B cell (primary cell): Measurements from ENCODE around the gene CFAP52. TPM values are rescaled to one million over a fixed set of nuclear protein-coding genes. Genes with fewer than 3 reads are reported as not detected.

ENCODE experiments used
- ATAC-seq: fragments of 200-7000 bp; cut with Tn5 transposase; one replicate; pipeline ENCODE4 v1.10.0; 2021; ENCODE audit warnings: low read depth, mild to moderate bottlenecking, moderate number of reproducible peaks, moderate library complexity
- CTCF ChIA-PET: fragments of 350-600 bp; sonication (Branson Sonifier 250); formaldehyde crosslinking; loops from one replicate; lab custom pipeline; 2021; ENCODE audit warnings: antibody characterized with exemption, inconsistent platforms; lab: Charles Lee
- POLR2A ChIA-PET: fragments of 350-600 bp; sonication (Branson Sonifier 250); formaldehyde crosslinking; loops from one replicate; lab custom pipeline; 2021; ENCODE audit warnings: antibody characterized with exemption; lab: Charles Lee
- DNase-seq: peaks from one replicate; pipeline ENCODE4 v3.0.0; 2013
- H2AFZ ChIP-seq: 2 replicates; pipeline ENCODE4 v1.6.1; 2012; ENCODE audit warnings: mild to moderate bottlenecking, low read depth, low read length; ENCODE audit not compliant: insufficient read depth, poor library complexity, severe bottlenecking
- H3K27ac ChIP-seq, 2 donors: 1 replicate in 1 of 2; 2 replicates in 1 of 2; pipeline ENCODE4 v1.5.1; 2012 to 2013; ENCODE audit warnings: low read length in 2 of 2, mild to moderate bottlenecking in 2 of 2, moderate library complexity in 1 of 2
- H3K27me3 ChIP-seq, 4 experiments: fragments of 200-600 bp in 1 of 4; sonication (generic) in 1 of 4; replicated peaks in 1 of 4; 1 replicate in 2 of 4; 2 replicates in 2 of 4; pipeline versions ENCODE4 v1.6.1 to v1.7.0; 2013 to 2016; ENCODE audit warnings: low read length in 3 of 4, mild to moderate bottlenecking in 2 of 4, mixed read lengths in 1 of 4, moderate library complexity in 1 of 4; ENCODE audit not compliant: insufficient read depth in 4 of 4, control insufficient read depth in 3 of 4; ENCODE audit errors: control extremely low read depth in 1 of 4
- H3K36me3 ChIP-seq, 2 experiments: replicated peaks in 1 of 2; 1 replicate in 1 of 2; 2 replicates in 1 of 2; pipeline versions ENCODE4 v1.6.1 to v1.7.1; 2013; ENCODE audit warnings: low read length in 1 of 2; ENCODE audit not compliant: insufficient read depth in 2 of 2, control insufficient read depth in 1 of 2; ENCODE audit errors: control extremely low read depth in 1 of 2, extremely low read depth in 1 of 2
- H3K4me1 ChIP-seq, 2 donors: fragments of 200-600 bp in 1 of 2; sonication (generic) in 1 of 2; 1 replicate in 1 of 2; 2 replicates in 1 of 2; pipeline versions ENCODE4 v1.5.1 to v1.6.1; 2013 to 2017; ENCODE audit warnings: low read length in 2 of 2; ENCODE audit not compliant: control insufficient read depth in 2 of 2, insufficient read depth in 2 of 2
- H3K4me2 ChIP-seq: replicated peaks from 2 replicates; pipeline ENCODE3; 2012; ENCODE audit warnings: mild to moderate bottlenecking, low read depth, low read length; ENCODE audit not compliant: poor library complexity, severe bottlenecking
- H3K4me3 ChIP-seq, 5 experiments: fragments of 200-600 bp in 1 of 5; sonication (generic) in 1 of 5; 1 replicate in 3 of 5; 2 replicates in 2 of 5; pipeline versions ENCODE4 v1.5.1 to v1.7.0; 2011 to 2016; ENCODE audit warnings: low read length in 4 of 5, mild to moderate bottlenecking in 4 of 5, low read depth in 2 of 5, control low read depth in 1 of 5, moderate library complexity in 1 of 5; ENCODE audit not compliant: insufficient read depth in 1 of 5; ENCODE audit errors: control extremely low read depth in 1 of 5, extremely low read depth in 1 of 5
- H3K79me2 ChIP-seq: fragments of 200-600 bp; sonication (generic); one replicate; pipeline ENCODE4 v1.6.0; 2016; ENCODE audit warnings: low read length; ENCODE audit not compliant: control insufficient read depth, insufficient read depth
- H3K9ac ChIP-seq: fragments of 200-600 bp; sonication (generic); 2 replicates; pipeline ENCODE4 v1.6.1; 2017; ENCODE audit warnings: mild to moderate bottlenecking, low read length, moderate library complexity
- H3K9me3 ChIP-seq, 3 donors: one replicate each; pipeline versions ENCODE4 v1.6.1 to v1.7.1; 2013; ENCODE audit warnings: low read length in 2 of 3; ENCODE audit not compliant: control insufficient read depth in 2 of 3, insufficient read depth in 1 of 3; ENCODE audit errors: control extremely low read depth in 1 of 3
- H4K20me1 ChIP-seq: 2 replicates; pipeline ENCODE4 v1.6.0; 2012; ENCODE audit warnings: mild to moderate bottlenecking, low read length; ENCODE audit not compliant: insufficient read depth, control insufficient read depth, poor library complexity, severe bottlenecking
- H3K27ac Mint-ChIP-seq: one replicate; pipeline ENCODE4 v1.8.0; 2021; ENCODE audit warnings: mixed read lengths
- H3K27me3 Mint-ChIP-seq: one replicate; pipeline ENCODE4 v1.8.0; 2021; ENCODE audit warnings: mixed read lengths
- H3K4me1 Mint-ChIP-seq: one replicate; pipeline ENCODE4 v1.8.0; 2021; ENCODE audit warnings: mixed read lengths
- H3K4me3 Mint-ChIP-seq: one replicate; pipeline ENCODE4 v1.8.0; 2021; ENCODE audit warnings: mixed read lengths
- H3K9me3 Mint-ChIP-seq: one replicate; pipeline ENCODE4 v1.8.0; 2022; ENCODE audit warnings: mixed read lengths; ENCODE audit not compliant: insufficient read depth
- EZH2 ChIP-seq: IDR thresholded peaks from 2 replicates; pipeline ENCODE4 v1.6.1; 2012; ENCODE audit warnings: borderline replicate concordance, low read depth, mild to moderate bottlenecking, moderate library complexity, low read length; ENCODE audit not compliant: insufficient read depth, poor library complexity, severe bottlenecking
- WGBS: methylation state at CpG from one replicate; pipeline ENCODE4 v1.1.5; 2013; ENCODE audit warnings: missing lambda C conversion rate; ENCODE audit not compliant: insufficient coverage; 5-methylcytosine and 5-hydroxymethylcytosine counted together
- intact Hi-C: fragments of 100-400 bp; cut with micrococcal nuclease; formaldehyde crosslinking; loops from one replicate; pipeline ENCODE4 v1.10.0; 2022
- polyA plus RNA-seq: library from polyadenylated mRNA; depleted of rRNA; stranded (reverse); fragments of >200 nt; gene quantifications from 2 replicates; pipeline ENCODE4 v1.2.3, GENCODE V29; 2012
- total RNA-seq, 2 donors: library from RNA; stranded (reverse); fragments of 120-200 nt in 1 of 2; gene quantifications; 1 replicate in 1 of 2; 2 replicates in 1 of 2; pipeline versions ENCODE4 v1.2.3 to v1.2.4, GENCODE V29; 2013 to 2022
- TF ChIP-seq, protein P1 (sequence below): fragments of 200-600 bp; IDR thresholded peaks from one replicate; pipeline ENCODE4 v1.8.0; 2022; ENCODE audit warnings: antibody characterized with exemption, mild to moderate bottlenecking

CFAP52 gene
- total and polyA plus RNA-seq, 2 donors (not counting 1 experiment from before 2014, with no cell fraction given), result not detected

DNA sequence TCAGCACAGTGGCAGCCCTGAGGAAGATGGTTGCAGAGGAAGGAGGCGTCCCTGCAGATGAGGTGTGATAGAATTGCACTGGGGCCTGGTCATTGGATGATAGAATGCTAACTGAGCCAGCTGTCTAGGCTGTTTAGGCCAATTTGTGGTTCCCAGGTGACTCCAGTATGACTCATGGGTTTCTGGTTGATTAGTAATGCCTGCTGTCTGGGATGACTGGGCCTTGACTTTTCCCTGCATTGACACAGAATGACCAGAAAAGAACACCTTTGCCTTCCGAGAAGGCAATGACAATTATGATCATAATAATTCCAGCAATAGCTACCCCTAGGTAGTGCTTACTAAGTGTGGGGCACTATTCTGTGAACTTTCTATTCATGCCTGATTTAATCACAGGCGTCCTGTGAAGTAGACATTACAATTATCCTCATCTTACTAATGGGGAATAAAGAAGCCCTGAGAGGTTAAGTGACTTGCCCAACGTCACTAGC, 100.4 kb downstream of the CFAP52 start:
- no peak overlapping the region for H3K4me3 Mint-ChIP-seq

DNA sequence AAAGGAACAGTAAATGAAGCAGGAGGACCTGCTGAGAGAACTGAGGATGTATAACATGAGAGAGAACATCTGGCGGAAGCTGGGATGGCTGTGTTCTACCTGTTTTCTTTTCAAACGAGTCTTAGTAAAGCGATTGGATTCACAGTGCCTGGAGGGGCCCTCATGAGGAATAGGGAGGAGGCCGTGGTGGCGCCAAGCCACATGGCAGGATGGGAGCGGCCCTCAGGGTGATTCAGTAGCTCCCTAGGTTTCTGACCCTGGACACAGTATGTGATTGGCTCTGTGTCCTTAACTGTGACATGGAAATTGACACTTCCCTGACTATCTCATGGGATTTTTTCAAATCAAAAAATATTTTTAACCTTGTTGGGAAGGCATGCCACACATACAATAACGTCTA, 101.0 kb downstream of the CFAP52 start:
- Histone ChIP-seq H3K36me3 (no peaks in the 10 kb centered on the region), H3K4me3 (no peak overlapping the region), H3K4me2 (no peak overlapping the region), H3K9ac (no peak overlapping the region), H3K79me2 (no peaks in the 10 kb centered on the region), H3K4me1 (no peaks in the 10 kb centered on the region), H4K20me1 (no peaks in the 10 kb centered on the region), H3K27me3 (no peaks in the 10 kb centered on the region), H2AFZ (no peak overlapping the region), H3K27ac (no peak overlapping the region), H3K9me3 (peaks cover 0 to 10% (median 8%) of the 10 kb centered on the region in 3 donors)
- 96% methylated on average over 7 of the region's 7 CpGs for WGBS
- ChIA-PET CTCF (no interaction called here), POLR2A (no interaction called here)
- no peak overlapping the region for H3K4me3 Mint-ChIP-seq
- H3K9me3 Mint-ChIP-seq, result no peaks in the 10 kb centered on the region
- no peaks in the 10 kb centered on the region for H3K27me3 Mint-ChIP-seq
- H3K4me1 Mint-ChIP-seq, result no peaks in the 10 kb centered on the region
- ATAC-seq, result no peak
- DNase-seq, result no peak
- TF ChIP-seq, protein P1, sequence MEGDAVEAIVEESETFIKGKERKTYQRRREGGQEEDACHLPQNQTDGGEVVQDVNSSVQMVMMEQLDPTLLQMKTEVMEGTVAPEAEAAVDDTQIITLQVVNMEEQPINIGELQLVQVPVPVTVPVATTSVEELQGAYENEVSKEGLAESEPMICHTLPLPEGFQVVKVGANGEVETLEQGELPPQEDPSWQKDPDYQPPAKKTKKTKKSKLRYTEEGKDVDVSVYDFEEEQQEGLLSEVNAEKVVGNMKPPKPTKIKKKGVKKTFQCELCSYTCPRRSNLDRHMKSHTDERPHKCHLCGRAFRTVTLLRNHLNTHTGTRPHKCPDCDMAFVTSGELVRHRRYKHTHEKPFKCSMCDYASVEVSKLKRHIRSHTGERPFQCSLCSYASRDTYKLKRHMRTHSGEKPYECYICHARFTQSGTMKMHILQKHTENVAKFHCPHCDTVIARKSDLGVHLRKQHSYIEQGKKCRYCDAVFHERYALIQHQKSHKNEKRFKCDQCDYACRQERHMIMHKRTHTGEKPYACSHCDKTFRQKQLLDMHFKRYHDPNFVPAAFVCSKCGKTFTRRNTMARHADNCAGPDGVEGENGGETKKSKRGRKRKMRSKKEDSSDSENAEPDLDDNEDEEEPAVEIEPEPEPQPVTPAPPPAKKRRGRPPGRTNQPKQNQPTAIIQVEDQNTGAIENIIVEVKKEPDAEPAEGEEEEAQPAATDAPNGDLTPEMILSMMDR, result no peak
- no peak for TF ChIP-seq EZH2
- intact Hi-C loops, result no loop called here
- no peak overlapping the region for H3K27ac Mint-ChIP-seq

More for the DNA sequence above, 100.4 kb downstream of the CFAP52 start:
- Histone ChIP-seq H2AFZ (no peak overlapping the region), H3K9ac (no peak overlapping the region), H4K20me1 (no peaks in the 10 kb centered on the region), H3K4me2 (no peak overlapping the region), H3K4me3 (no peak overlapping the region), H3K79me2 (no peaks in the 10 kb centered on the region), H3K4me1 (no peaks in the 10 kb centered on the region), H3K9me3 (peaks cover 0 to 10% (median 8%) of the 10 kb centered on the region in 3 donors), H3K36me3 (no peaks in the 10 kb centered on the region), H3K27ac (no peak overlapping the region), H3K27me3 (no peaks in the 10 kb centered on the region)
- no peak overlapping the region for H3K27ac Mint-ChIP-seq
- H3K4me1 Mint-ChIP-seq, result no peaks in the 10 kb centered on the region
- no peak for ATAC-seq
- TF ChIP-seq, protein P1, result no peak
- no peak for TF ChIP-seq EZH2
- ChIA-PET POLR2A (no interaction called here), CTCF (no interaction called here)
- WGBS, result 88% methylated on average over 1 of the region's 4 CpGs
- H3K27me3 Mint-ChIP-seq, result no peaks in the 10 kb centered on the region
- intact Hi-C loops, result no loop called here
- no peak for DNase-seq
- H3K9me3 Mint-ChIP-seq, result no peaks in the 10 kb centered on the region
